ENCODE results near the gene RHBDD3.
A peak's percentile ranks its signal among the peaks of the same experiment; 100 is the strongest.

RHBDD3 gene

DNA sequence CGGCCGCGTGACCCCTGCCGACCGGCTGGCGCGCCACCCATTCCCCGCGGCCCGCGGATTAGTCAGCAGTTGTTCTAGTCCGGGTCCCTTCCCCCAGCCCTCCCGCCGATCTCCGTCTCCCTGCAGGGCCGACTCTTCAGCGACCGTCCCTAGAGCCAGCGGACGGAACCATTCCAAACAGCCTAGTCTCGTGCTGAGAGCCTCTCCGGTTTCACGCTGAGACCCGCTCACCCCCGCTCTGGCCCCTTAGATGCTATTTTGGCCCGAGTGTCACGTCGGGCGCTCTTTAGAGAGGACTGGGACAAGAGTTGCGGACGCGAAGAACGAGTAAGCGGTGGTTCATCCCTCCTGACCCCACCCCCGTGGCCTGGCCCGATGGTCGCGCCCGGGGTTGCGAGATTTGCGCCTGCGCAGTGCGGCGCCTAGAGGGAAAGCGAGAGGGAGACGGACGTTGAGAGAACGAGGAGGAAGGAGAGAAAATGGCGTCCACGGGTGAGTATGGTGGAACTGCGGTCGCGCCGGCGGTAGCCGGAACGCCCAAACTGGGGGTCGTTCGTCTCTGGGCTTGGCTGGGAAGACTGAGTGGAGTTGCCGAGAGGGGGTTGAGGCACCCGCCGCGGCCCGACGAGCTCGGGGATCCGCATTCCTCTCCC lies at the start of gene RHBDD3, which contains the start of gene EWSR1:
Gene RHBDD3 (minus strand): TSS at position 124 of the 653 bp plus-strand sequence. CDS start 2,355 bp downstream, outside the sequence.
Gene EWSR1 (plus strand): TSS at position 411 of the 653 bp plus-strand sequence. CDS start 69 bp downstream, at position 480.
- DNase-seq: peak; percentile 99 to 100

DNA sequence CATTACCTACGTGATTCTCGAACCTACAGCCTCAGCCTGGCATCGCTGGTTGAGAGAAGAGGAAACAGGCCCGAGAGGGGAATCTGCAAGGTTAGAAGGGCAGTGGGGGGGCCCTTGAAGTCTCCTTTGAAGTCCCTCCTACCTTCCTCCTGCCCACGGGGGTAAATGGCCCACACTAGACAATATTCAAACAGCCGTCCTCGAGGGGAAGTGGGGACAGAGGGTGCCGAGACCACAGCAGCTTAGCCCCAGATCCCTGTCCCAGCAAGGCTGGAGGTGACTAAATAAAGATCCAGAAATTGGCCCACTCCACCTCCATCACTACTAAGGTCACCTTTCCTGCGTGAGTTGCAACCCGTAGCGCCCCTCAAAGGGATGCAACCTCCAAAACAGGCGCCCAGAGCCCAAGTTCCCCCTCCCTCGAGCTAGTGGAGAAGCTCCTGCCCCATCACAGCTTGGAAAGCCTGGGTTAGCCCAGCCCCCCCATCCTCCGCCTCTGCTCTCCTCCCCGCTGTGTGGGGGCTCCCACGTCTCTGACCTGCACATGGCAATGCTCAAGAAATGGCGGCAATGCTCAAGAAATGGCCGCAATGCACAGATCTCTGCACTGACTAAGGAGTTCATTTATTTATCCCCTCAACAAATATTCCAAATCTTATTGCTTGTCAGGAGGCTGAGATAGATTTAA lies 48.5 kb upstream of the RHBDD3 start:
- no peak for DNase-seq

DNA sequence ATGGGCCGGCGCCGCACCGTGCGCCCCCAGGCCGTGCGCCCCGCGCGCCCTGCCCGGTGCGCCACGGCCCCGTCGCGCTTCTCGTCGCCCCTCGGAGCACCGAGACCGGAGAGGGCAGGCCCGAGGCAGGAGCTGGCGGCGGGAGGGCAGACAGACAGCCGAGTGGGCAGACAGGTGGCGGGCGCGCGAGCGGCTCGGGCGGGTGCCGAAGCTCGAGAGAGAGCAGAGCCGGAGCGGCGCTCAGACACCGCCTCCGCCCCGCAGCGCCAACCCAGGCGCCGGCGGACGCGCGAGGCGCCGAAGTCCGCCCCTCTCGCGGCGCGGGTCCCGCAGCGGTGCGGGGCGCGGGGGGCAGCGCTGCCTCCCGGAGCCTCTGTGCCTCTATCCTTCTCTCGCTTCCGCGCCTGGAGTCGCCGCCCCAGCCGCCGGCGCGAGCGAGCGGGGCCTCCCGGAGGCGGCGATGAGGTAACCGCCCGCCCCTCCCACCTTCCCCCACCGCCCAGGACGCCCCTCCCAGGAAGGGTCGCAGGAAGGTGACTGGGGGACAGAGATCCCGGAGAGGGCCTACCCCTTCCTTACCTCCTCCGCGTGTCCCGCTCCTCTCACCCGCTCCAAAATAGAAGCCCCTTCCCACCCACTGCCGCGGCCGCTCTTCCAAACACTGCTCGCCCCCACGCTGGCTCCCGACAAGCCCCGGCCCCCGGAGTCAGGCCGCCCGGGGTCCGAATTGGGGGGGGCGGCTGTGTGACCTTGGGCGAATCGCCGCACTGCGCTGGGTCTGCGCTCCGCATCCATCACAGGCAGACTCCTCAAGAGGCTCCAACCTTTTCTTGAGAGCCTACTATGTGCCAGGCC lies 47.7 kb upstream of the RHBDD3 start, which contains the start of gene RASL10A:
Gene RASL10A (minus strand): TSS at position 412 of the 855 bp plus-strand sequence. CDS start 451 bp downstream, outside the sequence.
- peak; percentile 22 to 35 for DNase-seq

DNA sequence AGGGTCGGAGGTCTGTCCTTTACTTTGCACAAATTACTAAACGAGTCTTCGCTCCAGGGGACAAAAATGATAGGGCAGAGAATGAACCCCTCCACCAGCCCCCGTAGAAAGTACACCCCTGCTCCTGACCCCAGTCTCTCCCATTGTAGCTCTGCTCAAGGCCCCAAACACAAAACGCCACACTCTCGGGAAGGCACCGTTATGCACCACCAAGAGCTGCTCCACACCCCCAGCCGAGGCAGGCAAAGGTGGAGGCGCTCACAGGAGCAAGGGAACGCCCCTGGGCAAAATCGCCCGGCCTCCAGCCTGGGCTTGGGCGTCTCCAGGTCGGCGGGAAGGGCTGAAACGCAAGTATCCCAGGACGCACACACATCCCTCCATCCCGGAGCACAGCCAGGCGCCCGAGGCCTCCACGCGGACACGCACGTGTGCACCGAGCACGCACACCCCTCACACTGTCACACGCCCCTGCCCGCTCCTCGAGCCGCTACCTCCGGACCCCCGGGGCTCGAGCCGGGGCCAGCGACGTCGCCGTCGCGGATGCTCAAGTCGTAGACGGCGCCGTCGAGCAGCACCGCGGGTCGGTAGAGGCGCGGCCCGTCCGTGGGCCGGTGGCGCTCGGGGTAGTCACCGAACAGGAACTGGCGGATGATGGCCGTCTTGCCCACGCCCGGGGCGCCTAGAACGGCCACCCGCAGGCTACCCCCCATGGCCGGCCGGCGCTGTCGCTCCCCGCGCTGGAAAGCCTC lies 46.9 kb upstream of the RHBDD3 start:
- peak in 1 of 2 experiments; percentile 34 for DNase-seq

DNA sequence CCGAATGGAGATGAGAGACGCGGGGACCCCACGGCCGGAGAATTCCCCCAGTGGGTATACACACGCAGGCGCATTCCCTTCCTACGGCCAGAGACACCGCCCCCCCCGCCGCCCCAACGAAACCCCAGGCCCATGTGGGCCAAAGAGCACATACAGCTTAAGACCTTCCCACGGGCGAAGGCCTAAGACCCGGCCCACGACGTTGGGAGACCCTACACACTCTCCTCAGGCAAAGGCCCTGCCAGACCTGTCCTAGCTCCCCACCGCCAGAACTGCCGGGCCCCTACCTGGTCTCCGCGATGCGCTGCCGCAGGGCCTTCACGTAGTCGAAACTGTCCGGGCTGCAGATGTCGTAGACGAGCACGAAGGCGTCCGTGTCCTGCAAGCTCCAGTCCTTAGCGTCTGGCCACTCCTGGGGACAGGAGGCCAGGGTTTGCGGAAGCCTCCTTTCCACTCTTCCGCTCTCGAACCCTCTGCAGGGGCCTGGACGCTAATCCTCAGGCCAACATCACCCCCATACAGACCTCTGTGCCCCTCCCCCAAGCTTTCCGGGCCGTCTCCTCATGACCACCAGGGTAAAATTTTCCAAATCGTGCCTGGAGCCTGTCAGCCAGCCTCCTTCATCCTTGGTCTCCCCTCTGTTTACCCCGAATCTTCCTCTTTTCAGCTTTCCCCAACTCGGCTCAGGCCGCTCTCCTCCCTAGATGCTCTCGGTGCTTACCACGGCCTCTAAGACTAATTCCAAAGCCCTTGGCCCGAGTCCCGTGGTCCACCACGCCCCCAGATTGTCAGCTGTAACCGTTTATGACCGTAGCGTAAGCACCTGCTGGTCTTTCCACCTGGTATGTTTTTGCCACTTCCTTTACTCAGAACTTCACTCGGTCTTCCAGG lies 46.0 kb upstream of the RHBDD3 start:
- no peak for DNase-seq

DNA sequence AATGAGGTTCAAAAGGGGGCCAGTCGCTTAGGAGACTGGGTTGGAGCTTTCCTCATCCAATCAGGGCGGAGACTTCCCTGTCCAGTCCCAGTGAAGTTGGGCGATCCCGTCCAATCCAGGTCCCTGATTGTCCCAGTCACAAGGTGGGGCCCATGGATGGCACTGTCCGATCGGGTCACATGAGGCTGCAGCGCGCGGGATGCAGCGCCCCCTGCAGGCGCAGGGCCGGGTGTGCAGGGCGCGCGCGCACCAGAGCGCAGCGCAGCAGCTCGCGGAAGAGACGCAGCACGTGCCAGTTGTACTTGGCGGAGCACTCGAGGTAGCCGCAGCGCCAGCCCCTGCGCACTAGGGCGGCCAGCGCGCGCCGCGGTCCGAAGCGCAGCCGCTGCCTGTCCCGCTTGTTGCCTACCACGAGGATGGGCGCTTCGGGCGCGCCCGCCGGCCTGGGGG lies 45.4 kb upstream of the RHBDD3 start:
- peak; percentile 61 to 68 for DNase-seq

DNA sequence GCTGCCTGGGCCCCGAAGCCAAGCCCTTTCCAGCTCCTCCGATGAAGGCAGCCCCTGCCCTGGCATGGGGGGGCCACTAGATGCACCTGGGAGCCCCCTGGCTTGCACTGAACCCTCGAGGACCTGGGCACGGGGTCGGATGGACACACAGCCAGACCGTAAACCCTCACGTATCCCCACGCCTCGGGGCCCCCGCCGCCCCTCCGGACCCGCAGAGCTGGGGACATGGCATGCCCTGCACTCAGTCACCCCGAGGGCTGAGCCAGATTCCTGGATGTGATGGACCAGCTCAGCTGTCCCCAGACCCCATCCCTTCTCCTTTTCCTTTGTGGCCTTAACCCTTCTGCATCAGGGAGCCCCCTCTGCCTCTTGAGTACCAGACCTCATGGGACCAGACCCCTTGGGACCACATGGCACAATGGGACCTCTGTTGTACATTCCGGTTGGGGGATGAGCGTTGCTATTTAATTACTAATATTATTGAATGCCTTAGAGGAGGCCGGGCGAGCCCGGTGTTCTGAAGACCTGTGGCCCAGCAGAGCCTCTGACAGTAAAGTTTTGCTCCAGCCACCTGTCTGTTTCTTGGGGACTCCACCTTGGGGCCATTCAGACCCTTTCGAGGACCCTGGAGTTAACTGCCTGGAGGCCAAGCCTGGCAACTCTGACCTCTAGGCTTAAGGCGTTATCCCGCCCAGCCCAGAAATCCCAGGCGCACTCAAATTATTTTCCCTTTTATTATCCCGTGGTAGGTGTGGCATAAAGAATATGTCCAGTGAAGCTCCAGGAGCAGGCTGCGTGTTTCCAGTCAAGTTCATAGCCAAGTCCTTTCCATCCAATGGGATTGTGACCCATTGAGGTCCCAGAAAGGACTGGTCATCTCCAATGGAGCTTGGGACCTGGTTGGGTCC lies 44.7 kb upstream of the RHBDD3 start:
- DNase-seq: peak in 1 of 2 experiments; percentile 24

DNA sequence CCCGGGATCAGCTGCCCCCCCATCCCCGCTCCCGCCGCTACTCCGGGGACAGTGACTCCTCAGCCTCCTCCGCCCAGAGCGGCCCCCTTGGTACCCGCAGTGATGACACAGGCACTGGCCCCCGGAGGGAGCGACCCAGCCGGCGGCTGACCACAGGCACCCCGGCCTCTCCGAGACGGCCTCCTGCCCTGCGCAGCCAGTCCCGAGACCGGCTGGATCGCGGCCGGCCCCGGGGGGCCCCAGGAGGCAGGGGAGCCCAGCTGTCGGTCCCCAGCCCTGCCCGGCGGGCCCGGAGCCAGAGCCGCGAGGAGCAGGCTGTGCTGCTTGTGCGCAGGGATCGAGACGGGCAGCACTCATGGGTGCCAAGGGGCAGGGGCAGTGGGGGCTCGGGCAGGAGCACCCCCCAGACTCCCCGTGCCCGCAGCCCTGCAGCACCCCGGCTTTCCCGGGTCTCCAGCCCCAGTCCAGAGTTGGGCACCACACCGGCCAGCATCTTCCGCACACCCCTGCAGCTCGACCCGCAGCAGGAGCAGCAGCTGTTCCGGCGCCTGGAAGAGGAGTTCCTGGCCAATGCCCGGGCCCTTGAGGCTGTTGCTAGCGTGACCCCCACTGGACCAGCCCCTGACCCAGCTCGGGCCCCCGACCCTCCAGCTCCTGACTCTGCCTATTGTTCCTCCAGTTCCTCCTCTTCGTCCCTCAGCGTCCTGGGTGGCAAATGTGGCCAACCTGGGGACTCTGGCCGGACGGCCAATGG lies 43.9 kb upstream of the RHBDD3 start:
- DNase-seq: no peak

DNA sequence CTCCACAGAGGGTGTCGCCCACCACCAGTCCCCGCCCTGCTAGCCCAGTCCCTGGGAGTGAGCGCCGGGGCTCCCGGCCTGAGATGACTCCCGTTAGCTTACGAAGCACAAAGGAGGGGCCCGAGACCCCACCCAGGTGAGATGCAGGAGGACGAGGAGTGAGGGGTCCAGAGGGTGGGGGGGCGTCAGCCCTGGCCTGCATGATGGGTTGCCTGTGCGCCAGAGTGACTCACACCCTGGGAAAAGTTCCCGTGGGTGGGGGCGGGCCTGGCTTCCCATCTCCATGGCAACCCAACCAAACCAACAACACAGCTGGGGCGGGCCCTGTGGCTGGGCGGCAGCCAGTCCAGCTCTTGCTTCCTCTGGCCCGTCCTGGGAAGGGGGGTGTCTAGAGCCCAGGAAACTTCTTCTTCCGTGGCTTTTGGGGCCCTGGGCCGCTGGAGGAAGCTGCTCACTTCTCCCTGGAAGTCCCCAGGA lies 43.1 kb upstream of the RHBDD3 start:
- DNase-seq: peak; percentile 79 to 84

DNA sequence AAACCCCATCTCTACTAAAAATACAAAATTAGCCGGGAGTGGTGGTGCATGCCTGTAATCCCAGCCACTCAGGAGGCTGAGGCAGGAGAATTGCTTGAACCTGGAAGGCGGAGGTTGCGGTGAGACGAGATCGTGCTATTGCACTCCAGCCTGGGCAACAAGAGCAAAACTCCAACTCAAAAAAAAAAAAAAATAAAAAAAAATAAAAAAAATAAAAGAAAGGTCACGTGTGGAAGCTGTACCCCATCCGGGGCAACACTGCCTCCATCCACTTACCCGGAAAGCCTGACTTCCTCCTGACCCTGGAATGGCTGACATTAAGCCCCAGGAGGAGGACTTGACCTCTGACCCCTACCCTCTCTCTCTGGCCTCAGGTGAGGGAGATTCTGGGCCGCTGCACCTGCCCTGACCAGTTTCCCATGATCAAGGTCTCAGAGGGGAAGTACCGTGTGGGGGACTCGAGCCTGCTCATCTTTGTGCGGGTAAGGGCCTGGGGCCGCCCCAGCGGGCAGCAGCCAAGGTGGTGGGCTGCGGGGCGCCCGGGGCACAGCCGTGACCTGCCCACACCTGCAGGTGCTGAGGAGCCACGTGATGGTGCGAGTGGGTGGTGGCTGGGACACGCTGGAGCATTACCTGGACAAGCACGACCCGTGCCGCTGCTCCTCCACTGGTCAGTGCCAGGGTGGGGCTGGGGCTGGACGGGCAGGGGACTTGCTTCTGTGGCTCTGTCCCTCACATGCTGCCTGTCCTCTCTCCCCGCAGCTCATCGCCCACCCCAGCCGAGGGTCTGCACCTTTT lies 42.5 kb upstream of the RHBDD3 start:
- no peak for DNase-seq

DNA sequence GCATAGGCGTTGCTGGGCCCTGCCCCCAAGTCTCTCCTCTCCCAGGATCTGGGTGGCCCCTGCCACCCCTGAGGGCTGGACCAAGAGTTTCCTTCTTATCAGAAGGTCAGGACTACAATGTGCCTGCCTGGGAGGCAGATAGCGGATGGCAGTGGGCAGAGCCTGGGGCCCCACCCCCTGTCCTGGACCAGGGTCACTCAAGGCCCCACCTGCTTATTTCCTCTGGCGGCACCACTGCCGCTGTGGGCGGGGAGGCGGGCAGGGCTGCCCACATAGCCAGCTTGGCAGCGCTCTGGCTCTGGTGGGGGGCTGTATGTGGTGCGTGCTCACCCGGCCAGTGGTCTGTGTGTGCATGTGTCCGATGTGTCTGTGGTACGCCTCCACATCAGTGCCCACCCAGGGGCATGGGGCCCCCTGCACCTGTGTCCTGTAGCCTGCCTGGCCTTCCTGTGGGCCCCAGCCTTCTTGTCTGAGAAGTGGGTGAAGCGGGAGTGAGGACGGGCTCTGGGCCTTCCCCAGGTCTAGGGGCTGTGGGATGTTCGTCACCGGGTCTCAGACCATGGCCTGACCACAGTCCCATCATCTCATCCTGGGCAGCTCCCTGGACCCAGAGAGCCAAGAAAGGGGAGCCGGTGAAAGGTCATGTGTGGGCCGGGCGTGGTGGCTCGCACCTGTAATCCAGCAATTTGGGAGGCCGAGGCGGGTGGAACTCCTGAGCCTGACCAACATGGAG lies 41.7 kb upstream of the RHBDD3 start:
- DNase-seq: no peak

DNA sequence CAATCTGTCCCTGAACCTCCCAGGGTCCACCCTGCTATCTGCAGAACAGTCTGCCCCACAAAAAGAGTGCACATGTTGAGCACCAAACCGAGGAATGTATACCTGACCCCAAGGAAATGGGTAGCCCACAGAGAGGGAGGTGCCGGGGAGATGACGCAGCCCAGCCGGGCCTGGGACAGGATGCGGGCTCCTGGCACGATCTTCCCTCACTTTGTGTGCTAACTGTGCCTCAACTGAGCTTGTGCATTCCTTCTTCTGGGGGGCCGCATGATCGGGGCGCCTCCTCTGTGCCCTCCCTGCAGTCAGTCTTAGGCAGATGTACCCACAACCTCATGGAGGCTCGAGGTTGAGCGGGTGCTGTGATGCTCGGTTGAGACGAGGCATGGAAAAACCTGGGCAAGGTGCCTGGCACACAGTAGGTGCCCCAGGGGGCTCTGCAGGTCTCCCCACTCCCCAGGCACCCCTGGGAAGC lies 41.0 kb upstream of the RHBDD3 start:
- DNase-seq: peak; percentile 47 to 59

DNA sequence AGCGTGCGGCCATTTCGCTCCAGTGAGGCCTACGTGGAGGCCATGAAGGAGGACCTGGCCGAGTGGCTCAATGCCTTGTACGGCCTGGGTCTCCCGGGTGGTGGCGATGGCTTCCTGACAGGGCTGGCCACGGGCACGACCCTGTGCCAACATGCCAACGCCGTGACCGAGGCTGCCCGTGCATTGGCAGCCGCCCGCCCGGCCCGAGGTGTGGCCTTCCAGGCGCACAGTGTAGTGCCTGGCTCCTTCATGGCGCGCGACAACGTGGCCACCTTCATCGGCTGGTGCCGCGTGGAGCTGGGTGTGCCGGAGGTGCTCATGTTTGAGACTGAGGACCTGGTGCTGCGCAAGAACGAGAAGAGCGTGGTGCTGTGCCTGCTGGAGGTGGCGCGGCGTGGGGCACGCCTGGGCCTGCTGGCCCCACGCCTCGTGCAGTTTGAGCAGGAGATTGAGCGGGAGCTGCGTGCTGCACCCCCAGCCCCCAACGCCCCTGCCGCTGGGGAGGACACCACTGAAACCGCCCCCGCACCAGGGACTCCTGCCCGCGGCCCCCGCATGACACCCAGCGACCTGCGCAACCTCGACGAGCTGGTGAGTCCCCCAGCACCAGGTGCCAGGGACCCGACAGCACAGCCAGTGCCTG lies 40.5 kb upstream of the RHBDD3 start:
- no peak for DNase-seq

DNA sequence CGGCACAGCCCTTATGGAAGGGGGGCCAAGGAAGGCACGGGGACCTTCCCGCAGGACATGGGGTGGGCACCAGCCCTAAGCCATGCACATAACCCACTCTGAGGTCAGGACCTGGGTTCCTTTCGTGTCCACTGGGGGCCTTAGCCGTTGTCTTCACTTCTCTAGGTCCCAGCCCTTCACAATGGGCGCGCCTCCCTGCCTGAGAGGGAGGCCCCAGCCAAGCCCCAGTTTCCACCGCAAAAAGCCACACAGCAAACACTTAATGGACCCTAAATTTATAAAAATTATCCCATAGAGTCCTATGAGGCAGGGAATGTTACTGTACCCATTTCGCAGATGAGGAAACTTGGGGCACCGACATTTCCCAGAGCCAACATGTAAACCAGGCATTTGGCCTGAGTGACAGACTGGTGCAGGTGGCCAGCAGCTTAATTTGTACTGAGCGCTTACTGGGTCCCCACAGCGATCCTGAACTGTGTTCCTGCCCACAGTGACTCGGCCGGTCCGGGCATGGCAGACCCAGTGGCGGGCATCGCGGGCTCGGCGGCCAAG lies 39.9 kb upstream of the RHBDD3 start:
- DNase-seq: no peak

DNA sequence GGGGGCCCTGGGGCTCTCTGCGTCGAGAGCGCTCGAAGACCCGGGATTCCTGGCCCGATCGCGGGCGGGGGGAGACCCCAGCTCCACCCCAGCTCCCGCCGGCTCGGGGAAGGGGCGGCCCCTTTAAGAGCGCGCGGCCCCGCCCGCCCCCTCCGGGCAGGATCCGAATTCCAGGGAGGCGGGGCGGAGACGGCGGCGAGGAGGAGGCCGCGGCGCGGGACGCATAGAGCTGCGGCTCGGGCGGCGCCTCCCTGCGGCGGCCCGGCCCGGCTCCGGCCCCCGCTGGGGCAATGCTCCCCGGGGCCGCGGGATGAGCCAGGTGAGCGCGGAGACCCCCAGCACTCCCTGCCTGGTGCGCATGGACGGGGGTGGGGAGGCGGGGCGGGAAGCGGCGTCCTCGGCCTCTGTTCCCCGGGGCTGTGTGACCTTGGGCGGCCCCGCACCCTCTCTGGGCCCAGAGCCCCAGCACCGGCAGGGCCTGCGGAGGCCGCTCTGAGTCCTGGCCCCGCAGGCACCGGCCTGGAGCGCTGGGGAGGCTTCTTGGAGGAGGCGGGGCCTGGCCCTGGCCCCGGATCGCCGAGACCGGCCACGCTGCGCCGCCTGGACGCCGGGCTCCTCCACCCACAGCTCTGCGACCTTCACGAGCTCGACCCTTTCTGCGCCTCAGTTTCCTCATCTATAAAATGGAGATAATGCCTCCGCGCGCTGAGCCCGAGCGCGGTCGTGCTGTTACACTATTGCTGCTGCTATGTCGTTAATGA lies 39.2 kb upstream of the RHBDD3 start:
- peak; percentile 41 to 58 for DNase-seq
